ENCODE results near the gene CAMKK1. TPM values are rescaled to one million over a fixed set of nuclear protein-coding genes. Genes with fewer than 3 reads are reported as not detected.

Gene CAMKK1
- total and polyA plus RNA-seq, 2 donors (not counting 1 experiment from before 2014, with no cell fraction given) = 4.5 to 35.9 TPM

GRCh38 chr17:3884188-3884587, 8.7 kb downstream of the CAMKK1 start:
- Mint-ChIP-seq H3K27me3 (no peaks in the 10 kb centered on the region), H3K9me3 (ENCODE audit: insufficient read depth) (no peaks in the 10 kb centered on the region), H3K27ac (no peak overlapping the region), H3K4me1 (peaks cover 19% of the 10 kb centered on the region), H3K4me3 (no peak overlapping the region)
- no peaks in the 10 kb centered on the region for H4K20me1 ChIP-seq (ENCODE audit: control insufficient read depth, insufficient read depth, low read length, poor library complexity, severe bottlenecking)
- ATAC-seq (ENCODE audit: low read depth) (no peak), DNase-seq (no peak)
- WGBS (ENCODE audit: insufficient coverage) = 97% methylated on average over 12 of the region's 12 CpGs
- H2AFZ ChIP-seq (ENCODE audit: insufficient read depth, low read depth, low read length, poor library complexity, severe bottlenecking) = no peak overlapping the region
- H3K9me3 ChIP-seq (ENCODE audit: control extremely low read depth in 1 of 3, control insufficient read depth in 2 of 3, insufficient read depth in 1 of 3, low read length in 2 of 3) = no peaks in the 10 kb centered on the region
- H3K79me2 ChIP-seq (ENCODE audit: control insufficient read depth, insufficient read depth, low read length) = peaks cover 4% of the 10 kb centered on the region
- H3K4me3 ChIP-seq (ENCODE audit: control extremely low read depth in 1 of 5, extremely low read depth in 1 of 5, insufficient read depth in 1 of 5, low read depth in 2 of 5, low read length in 4 of 5) = no peak overlapping the region
- H3K27ac ChIP-seq (ENCODE audit: low read length in 2 of 2) = no peak overlapping the region
- peaks cover 0 to 14% of the 10 kb centered on the region in 2 experiments for H3K36me3 ChIP-seq (replicated peaks in 1 of 2; ENCODE audit: control extremely low read depth in 1 of 2, control insufficient read depth in 1 of 2, extremely low read depth in 1 of 2, insufficient read depth in 2 of 2, low read length in 1 of 2)
- H3K4me1 ChIP-seq (ENCODE audit: control insufficient read depth in 2 of 2, insufficient read depth in 2 of 2, low read length in 2 of 2) = peaks cover 20 to 25% of the 10 kb centered on the region in 2 donors
- H3K27me3 ChIP-seq (replicated peaks in 1 of 4; ENCODE audit: control extremely low read depth in 1 of 4, control insufficient read depth in 3 of 4, insufficient read depth in 4 of 4, low read length in 3 of 4) = no peaks in the 10 kb centered on the region
- ChIA-PET CTCF (no interaction called here), POLR2A (no interaction called here)
- TF ChIP-seq CTCF (IDR thresholded peaks at IDR 0.05) (no peak), EZH2 (IDR thresholded peaks at IDR 0.05; ENCODE audit: borderline replicate concordance, insufficient read depth, low read depth, low read length, poor library complexity, severe bottlenecking) (no peak)
- no peak overlapping the region for H3K4me2 ChIP-seq (replicated peaks; ENCODE audit: low read depth, low read length, poor library complexity, severe bottlenecking)
- H3K9ac ChIP-seq (ENCODE audit: low read length) = no peak overlapping the region
- intact Hi-C loops (cut with micrococcal nuclease) = no loop called here

- H3K27me3 ChIP-seq (replicated peaks in 1 of 4; ENCODE audit: control extremely low read depth in 1 of 4, control insufficient read depth in 3 of 4, insufficient read depth in 4 of 4, low read length in 3 of 4) = no peaks in the 10 kb centered on the region
- Mint-ChIP-seq H3K4me3 (no peak overlapping the region), H3K4me1 (peaks cover 11% of the 10 kb centered on the region), H3K9me3 (ENCODE audit: insufficient read depth) (no peaks in the 10 kb centered on the region), H3K27ac (no peak overlapping the region), H3K27me3 (no peaks in the 10 kb centered on the region)
- H3K9ac ChIP-seq (ENCODE audit: low read length) = no peak overlapping the region
- ChIA-PET CTCF (interaction anchor here (1.3 kb wide), 2 partner anchors 11 to 36 kb away, joined by 5 to 6 read pairs; partner anchors contain the start of genes CAMKK1 and NCBP3), POLR2A (no interaction called here)
- no peak overlapping the region for H3K4me3 ChIP-seq (ENCODE audit: control extremely low read depth in 1 of 5, extremely low read depth in 1 of 5, insufficient read depth in 1 of 5, low read depth in 2 of 5, low read length in 4 of 5)
- H4K20me1 ChIP-seq (ENCODE audit: control insufficient read depth, insufficient read depth, low read length, poor library complexity, severe bottlenecking) = no peaks in the 10 kb centered on the region
- H3K4me2 ChIP-seq (replicated peaks; ENCODE audit: low read depth, low read length, poor library complexity, severe bottlenecking) = no peak overlapping the region
- WGBS (ENCODE audit: insufficient coverage) = 90% methylated on average over 3 of the region's 4 CpGs
- H3K36me3 ChIP-seq (replicated peaks in 1 of 2; ENCODE audit: control extremely low read depth in 1 of 2, control insufficient read depth in 1 of 2, extremely low read depth in 1 of 2, insufficient read depth in 2 of 2, low read length in 1 of 2) = peaks cover 0 to 16% of the 10 kb centered on the region in 2 experiments
- H3K9me3 ChIP-seq (ENCODE audit: control extremely low read depth in 1 of 3, control insufficient read depth in 2 of 3, insufficient read depth in 1 of 3, low read length in 2 of 3) = no peaks in the 10 kb centered on the region
- no peak for TF ChIP-seq CTCF (IDR thresholded peaks at IDR 0.05)
- no peak for TF ChIP-seq EZH2 (IDR thresholded peaks at IDR 0.05; ENCODE audit: borderline replicate concordance, insufficient read depth, low read depth, low read length, poor library complexity, severe bottlenecking)
- no peak overlapping the region for H3K27ac ChIP-seq (ENCODE audit: low read length in 2 of 2)
- intact Hi-C loops (cut with micrococcal nuclease) = no loop called here
- H3K79me2 ChIP-seq (ENCODE audit: control insufficient read depth, insufficient read depth, low read length) = no peaks in the 10 kb centered on the region
- no peak overlapping the region for H2AFZ ChIP-seq (ENCODE audit: insufficient read depth, low read depth, low read length, poor library complexity, severe bottlenecking)
- ATAC-seq (ENCODE audit: low read depth) = no peak
- peaks cover 10 to 11% of the 10 kb centered on the region in 2 donors for H3K4me1 ChIP-seq (ENCODE audit: control insufficient read depth in 2 of 2, insufficient read depth in 2 of 2, low read length in 2 of 2)
- no peak for DNase-seq
Measured at GRCh38 chr17:3882276-3882675, 10.6 kb downstream of the CAMKK1 start.

All from B cell (primary cell).